ENCODE results near the gene FZR1. TPM values are rescaled to one million over a fixed set of nuclear protein-coding genes. Genes with fewer than 3 reads are reported as not detected.

FZR1 gene
- total and polyA plus RNA-seq, 2 donors = 30.5 TPM

DNA sequence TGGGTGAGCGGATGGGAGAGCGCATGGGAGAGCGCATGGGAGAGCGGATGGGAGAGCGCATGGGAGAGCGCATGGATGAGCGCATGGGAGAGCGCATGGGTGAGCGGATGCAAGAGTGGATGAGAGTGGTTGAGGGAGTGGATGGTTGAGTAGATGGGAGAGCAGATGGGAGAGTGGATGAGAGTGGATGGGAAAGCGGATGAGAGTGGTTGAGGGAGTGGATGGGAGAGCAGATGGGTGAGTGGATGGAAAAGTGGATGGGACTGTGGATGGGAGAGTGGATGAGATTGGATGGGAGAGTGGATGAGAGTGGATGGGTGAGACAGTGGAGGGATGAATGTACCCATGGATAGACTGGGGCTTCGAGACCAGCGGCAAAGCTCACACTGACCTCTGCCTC is 24.3 kb downstream of the FZR1 start:
- 98% methylated on average over 12 of the region's 12 CpGs for WGBS
- Histone ChIP-seq H3K4me1 (ENCODE audit: insufficient read depth) (no peaks in the 10 kb centered on the region), H3K4me3 (ENCODE audit: low read depth, low read length) (no peak overlapping the region), H3K27ac (ENCODE audit: low read depth) (no peak overlapping the region), H3K36me3 (ENCODE audit: insufficient read depth) (peaks cover 7% of the 10 kb centered on the region)
- DNase-seq (ENCODE audit: extremely low spot score) = no peak

DNA sequence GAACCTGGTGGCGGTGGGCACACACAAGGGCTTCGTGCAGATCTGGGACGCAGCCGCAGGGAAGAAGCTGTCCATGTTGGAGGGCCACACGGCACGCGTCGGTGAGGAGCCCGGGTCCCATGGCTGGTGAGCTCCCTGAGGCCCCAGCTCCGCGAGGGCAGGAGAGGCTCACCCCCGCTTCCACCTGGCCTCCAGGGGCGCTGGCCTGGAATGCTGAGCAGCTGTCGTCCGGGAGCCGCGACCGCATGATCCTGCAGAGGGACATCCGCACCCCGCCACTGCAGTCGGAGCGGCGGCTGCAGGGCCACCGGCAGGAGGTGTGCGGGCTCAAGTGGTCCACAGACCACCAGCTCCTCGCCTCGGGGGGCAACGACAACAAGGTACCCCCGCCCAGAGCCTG is 25.6 kb downstream of the FZR1 start:
- no peak for DNase-seq (ENCODE audit: extremely low spot score)
- H3K27ac ChIP-seq (ENCODE audit: low read depth) = no peak overlapping the region
- H3K4me3 ChIP-seq (ENCODE audit: low read depth, low read length) = no peak overlapping the region
- H3K4me1 ChIP-seq (ENCODE audit: insufficient read depth) = no peaks in the 10 kb centered on the region
- 94% methylated on average over 29 of the region's 29 CpGs for WGBS
- H3K36me3 ChIP-seq (ENCODE audit: insufficient read depth) = peaks cover 7% of the 10 kb centered on the region

- WGBS = 95% methylated on average over 33 of the region's 33 CpGs
- Histone ChIP-seq H3K36me3 (ENCODE audit: insufficient read depth) (peaks cover 7% of the 10 kb centered on the region), H3K4me3 (ENCODE audit: low read depth, low read length) (no peak overlapping the region), H3K27ac (ENCODE audit: low read depth) (no peak overlapping the region), H3K4me1 (ENCODE audit: insufficient read depth) (no peaks in the 10 kb centered on the region)
- no peak for DNase-seq (ENCODE audit: extremely low spot score)
Measured at GRCh38 chr19:3532154-3532786, 26.2 kb downstream of the FZR1 start.

- peaks cover 7% of the 10 kb centered on the region for H3K36me3 ChIP-seq (ENCODE audit: insufficient read depth)
- DNase-seq (ENCODE audit: extremely low spot score) = no peak
- no peak overlapping the region for H3K27ac ChIP-seq (ENCODE audit: low read depth)
- 92% methylated on average over 17 of the region's 17 CpGs for WGBS
- H3K4me1 ChIP-seq (ENCODE audit: insufficient read depth) = no peaks in the 10 kb centered on the region
- H3K4me3 ChIP-seq (ENCODE audit: low read depth, low read length) = no peak overlapping the region
Measured at GRCh38 chr19:3533033-3533432, 26.9 kb downstream of the FZR1 start.

DNA sequence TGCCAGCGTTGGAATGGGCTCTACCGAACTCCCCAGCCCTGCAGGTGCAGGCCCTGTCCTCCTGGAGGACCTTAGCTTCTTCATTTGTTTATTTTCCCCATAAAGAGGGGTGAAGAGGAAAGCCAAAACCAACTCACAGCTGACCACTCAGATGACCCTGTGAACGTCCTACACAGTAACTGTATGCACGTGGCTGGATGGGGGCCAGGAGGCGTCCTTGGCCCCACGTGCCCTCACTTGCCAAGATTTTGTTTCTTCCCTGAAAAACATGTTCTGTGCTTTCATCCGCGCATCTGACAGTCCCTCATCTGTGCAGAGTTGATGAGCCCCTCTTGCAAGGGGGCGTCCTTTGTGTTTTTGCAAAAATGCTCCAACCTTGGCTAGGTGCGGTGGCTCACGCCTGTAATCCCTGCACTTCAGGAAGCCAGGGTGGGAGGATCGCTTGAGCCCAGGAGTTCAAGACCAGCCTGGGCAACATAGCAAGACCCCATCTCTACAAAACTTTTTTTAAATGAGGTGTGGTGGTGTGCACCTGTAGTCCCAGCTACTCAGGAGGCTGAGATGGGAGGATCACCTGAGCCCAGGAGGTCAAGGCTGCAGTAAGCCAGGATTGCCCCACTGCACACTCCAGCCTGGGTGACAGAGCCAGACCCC is 27.6 kb downstream of the FZR1 start:
- WGBS = 83% methylated on average over 12 of the region's 12 CpGs
- no peaks in the 10 kb centered on the region for H3K4me1 ChIP-seq (ENCODE audit: insufficient read depth)
- no peak for DNase-seq (ENCODE audit: extremely low spot score)
- H3K4me3 ChIP-seq (ENCODE audit: low read depth, low read length) = no peak overlapping the region
- peaks cover 7% of the 10 kb centered on the region for H3K36me3 ChIP-seq (ENCODE audit: insufficient read depth)
- no peak overlapping the region for H3K27ac ChIP-seq (ENCODE audit: low read depth)

DNA sequence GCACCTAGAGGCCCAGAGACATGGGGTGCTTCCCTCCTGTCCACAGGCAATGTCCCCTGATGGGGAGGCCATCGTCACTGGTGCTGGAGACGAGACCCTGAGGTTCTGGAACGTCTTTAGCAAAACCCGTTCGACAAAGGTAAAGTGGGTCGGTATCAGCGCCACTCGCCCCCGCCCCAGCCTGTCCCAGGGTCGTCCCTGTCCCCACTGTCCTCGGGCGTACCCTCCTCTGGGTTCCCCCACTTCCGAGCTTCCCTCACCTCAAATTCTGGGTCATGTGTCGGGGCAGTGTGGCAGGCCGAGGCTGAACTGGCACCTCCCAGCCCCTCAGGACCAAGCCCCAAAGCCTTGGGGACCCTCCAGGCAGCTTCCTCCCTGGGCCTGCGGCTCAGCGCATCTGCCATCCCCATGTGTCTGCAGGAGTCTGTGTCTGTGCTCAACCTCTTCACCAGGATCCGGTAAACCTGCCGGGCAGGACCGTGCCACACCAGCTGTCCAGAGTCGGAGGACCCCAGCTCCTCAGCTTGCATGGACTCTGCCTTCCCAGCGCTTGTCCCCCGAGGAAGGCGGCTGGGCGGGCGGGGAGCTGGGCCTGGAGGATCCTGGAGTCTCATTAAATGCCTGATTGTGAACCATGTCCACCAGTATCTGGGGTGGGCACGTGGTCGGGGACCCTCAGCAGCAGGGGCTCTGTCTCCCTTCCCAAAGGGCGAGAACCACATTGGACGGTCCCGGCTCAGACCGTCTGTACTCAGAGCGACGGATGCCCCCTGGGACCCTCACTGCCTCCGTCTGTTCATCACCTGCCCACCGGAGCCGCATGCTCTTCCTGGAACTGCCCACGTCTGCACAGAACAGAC is 28.5 kb downstream of the FZR1 start:
- H3K27ac ChIP-seq (ENCODE audit: low read depth) = no peak overlapping the region
- 92% methylated on average over 38 of the region's 38 CpGs for WGBS
- no peak overlapping the region for H3K4me3 ChIP-seq (ENCODE audit: low read depth, low read length)
- H3K36me3 ChIP-seq (ENCODE audit: insufficient read depth) = peaks cover 7% of the 10 kb centered on the region
- H3K4me1 ChIP-seq (ENCODE audit: insufficient read depth) = no peaks in the 10 kb centered on the region
- no peak for DNase-seq (ENCODE audit: extremely low spot score)

DNA sequence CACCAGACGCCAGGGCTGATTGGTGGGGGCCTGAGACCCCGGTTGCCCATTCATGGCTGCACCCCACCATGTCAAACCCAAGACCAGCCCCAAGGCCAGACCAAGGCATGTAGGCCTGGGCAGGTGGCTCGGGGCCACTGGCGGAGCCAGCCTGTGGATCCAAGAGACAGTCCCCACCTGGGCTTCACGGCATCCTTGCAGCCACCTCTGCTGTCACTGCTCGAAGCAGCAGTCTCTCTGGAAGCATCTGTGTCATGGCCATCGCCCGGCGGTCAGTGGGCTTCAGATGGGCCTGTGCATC is 29.1 kb downstream of the FZR1 start:
- 90% methylated on average over 9 of the region's 9 CpGs for WGBS
- DNase-seq (ENCODE audit: extremely low spot score) = no peak
- Histone ChIP-seq H3K4me3 (ENCODE audit: low read depth, low read length) (no peak overlapping the region), H3K27ac (ENCODE audit: low read depth) (no peak overlapping the region), H3K4me1 (ENCODE audit: insufficient read depth) (no peaks in the 10 kb centered on the region), H3K36me3 (ENCODE audit: insufficient read depth) (peaks cover 7% of the 10 kb centered on the region)

- 92% methylated on average over 14 of the region's 14 CpGs for WGBS
- no peak for DNase-seq (ENCODE audit: extremely low spot score)
- Histone ChIP-seq H3K36me3 (ENCODE audit: insufficient read depth) (peaks cover 7% of the 10 kb centered on the region), H3K4me1 (ENCODE audit: insufficient read depth) (no peaks in the 10 kb centered on the region), H3K4me3 (ENCODE audit: low read depth, low read length) (no peak overlapping the region), H3K27ac (ENCODE audit: low read depth) (no peak overlapping the region)
Measured at GRCh38 chr19:3535563-3535965, 29.5 kb downstream of the FZR1 start.

DNA sequence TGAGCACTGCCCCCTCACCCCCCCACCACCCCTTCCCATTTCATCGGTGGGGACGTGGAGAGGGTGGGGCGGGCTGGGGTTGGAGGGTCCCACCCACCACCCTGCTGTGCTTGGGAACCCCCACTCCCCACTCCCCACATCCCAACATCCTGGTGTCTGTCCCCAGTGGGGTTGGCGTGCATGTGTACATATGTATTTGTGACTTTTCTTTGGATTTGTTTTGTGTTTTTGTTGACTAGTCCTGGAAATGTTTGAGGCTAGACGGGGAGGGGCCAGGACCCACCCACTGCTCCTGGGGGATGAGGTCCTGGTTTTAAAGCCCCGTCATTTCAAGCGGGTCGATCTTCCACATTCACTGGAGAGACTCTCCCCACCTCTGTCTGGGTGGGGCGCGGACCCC is 29.9 kb downstream of the FZR1 start:
- Histone ChIP-seq H3K4me1 (ENCODE audit: insufficient read depth) (no peaks in the 10 kb centered on the region), H3K27ac (ENCODE audit: low read depth) (no peak overlapping the region), H3K36me3 (ENCODE audit: insufficient read depth) (peaks cover 7% of the 10 kb centered on the region), H3K4me3 (ENCODE audit: low read depth, low read length) (no peak overlapping the region)
- DNase-seq (ENCODE audit: extremely low spot score) = no peak
- WGBS = 84% methylated on average over 10 of the region's 10 CpGs

GRCh38 chr19:3536429-3537100 is 30.5 kb downstream of the FZR1 start:
- H3K36me3 ChIP-seq (ENCODE audit: insufficient read depth) = peaks cover 5% of the 10 kb centered on the region
- 67% methylated on average over 27 of the region's 27 CpGs for whole genome bisulfite sequencing
- H3K4me3 ChIP-seq (ENCODE audit: low read depth, low read length) = no peak overlapping the region

GRCh38 chr19:3537101-3537437 is 31.0 kb downstream of the FZR1 start:
- H3K4me3 ChIP-seq (ENCODE audit: low read depth, low read length) = no peak overlapping the region
- no peaks in the 10 kb centered on the region for H3K4me1 ChIP-seq (ENCODE audit: insufficient read depth)
- 67% methylated on average over 13 of the region's 13 CpGs for WGBS
- peaks cover under 1% of the 10 kb centered on the region for H3K36me3 ChIP-seq (ENCODE audit: insufficient read depth)
- DNase-seq (ENCODE audit: extremely low spot score) = no peak
- H3K27ac ChIP-seq (ENCODE audit: low read depth) = no peak overlapping the region

More at GRCh38 chr19:3536429-3537100, 30.5 kb downstream of the FZR1 start:
- Histone ChIP-seq H3K4me1 (ENCODE audit: insufficient read depth) (no peaks in the 10 kb centered on the region), H3K27ac (ENCODE audit: low read depth) (no peak overlapping the region)
- DNase-seq (ENCODE audit: extremely low spot score) = no peak

- 83% methylated on average over 22 of the region's 22 CpGs for WGBS
- no peak for DNase-seq (ENCODE audit: extremely low spot score)
- H3K36me3 ChIP-seq (ENCODE audit: insufficient read depth) = no peaks in the 10 kb centered on the region
- no peak overlapping the region for H3K27ac ChIP-seq (ENCODE audit: low read depth)
- H3K4me3 ChIP-seq (ENCODE audit: low read depth, low read length) = no peak overlapping the region
- no peaks in the 10 kb centered on the region for H3K4me1 ChIP-seq (ENCODE audit: insufficient read depth)
Measured at GRCh38 chr19:3537438-3538240, 31.5 kb downstream of the FZR1 start.

- Histone ChIP-seq H3K27ac (ENCODE audit: low read depth) (no peak overlapping the region), H3K36me3 (ENCODE audit: insufficient read depth) (no peaks in the 10 kb centered on the region), H3K4me1 (ENCODE audit: insufficient read depth) (no peaks in the 10 kb centered on the region), H3K4me3 (ENCODE audit: low read depth, low read length) (no peak overlapping the region)
- no peak for DNase-seq (ENCODE audit: extremely low spot score)
- 81% methylated on average over 25 of the region's 25 CpGs for WGBS
Measured at GRCh38 chr19:3538258-3538929, 32.3 kb downstream of the FZR1 start.
